ENCODE measurements around the gene HS3ST4.

DNA sequence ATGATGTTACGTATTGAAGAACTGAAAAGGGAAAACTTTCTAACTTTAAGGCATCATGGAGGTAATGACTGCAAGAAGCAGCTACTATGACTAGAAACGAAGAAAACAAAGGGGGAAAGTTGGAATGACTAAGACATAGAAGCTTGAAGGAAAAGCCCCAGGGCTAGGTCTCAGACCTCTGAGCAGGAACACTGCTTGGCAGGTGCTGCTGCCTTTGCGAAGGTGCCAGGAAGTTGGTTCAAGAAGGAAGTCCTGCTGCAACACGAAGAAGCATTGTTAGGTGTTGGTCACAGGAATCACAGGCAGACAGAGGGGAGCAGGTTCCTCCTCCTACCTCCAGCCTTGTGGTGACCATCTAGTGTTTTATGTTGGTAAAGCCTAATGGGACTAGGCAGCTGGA lies 48.1 kb upstream of the HS3ST4 start:
- no peak for TF ChIP-seq POLR2A (IDR thresholded peaks at IDR 0.05)
- TF ChIP-seq CTCF (IDR thresholded peaks at IDR 0.05) = no peak
- no peak for TF ChIP-seq EP300 (IDR thresholded peaks at IDR 0.05)

Data from suprapubic skin (tissue), 3 donors.